Liver (tissue), 2 donors: ENCODE data around the gene DIS3L2.

ENCODE experiments used
- GABPA ChIP-seq, 2 donors: IDR thresholded peaks in 1 of 2; conservative IDR thresholded peaks in 1 of 2; 2 replicates each; pipeline ENCODE4 v1.6.1; 2016; ENCODE audit warnings: antibody characterized with exemption in 2 of 2, mild to moderate bottlenecking in 1 of 2, moderate library complexity in 1 of 2
- TAF1 ChIP-seq: conservative IDR thresholded peaks from 2 replicates; pipeline ENCODE4 v1.6.1; 2016; ENCODE audit warnings: antibody characterized with exemption, mild to moderate bottlenecking
- donor health status: healthy.

- TF ChIP-seq TAF1 (no peak), GABPA (IDR thresholded peaks at IDR 0.05 in 1 of 2, conservative IDR thresholded peaks at IDR 0.05 in 1 of 2) (no peak)
Observed at GRCh38 chr2:232142049-232142448, 180.5 kb downstream of the DIS3L2 start.
